MM.1S (cell line): ENCODE data around the gene GTF2IRD1.

Experiments
- DNase-seq: peaks from one replicate; pipeline ENCODE4 v3.0.0-alpha.2; 2015
- H2AFZ ChIP-seq: fragments of 300-600 bp; sonication (generic); 2 replicates; pipeline ENCODE4 v1.6.0; 2016; ENCODE audit warnings: antibody characterized with exemption, low read length
- H3F3A ChIP-seq: fragments of 300-600 bp; sonication (generic); 2 replicates; pipeline ENCODE4 v1.6.1; 2016; ENCODE audit warnings: mild to moderate bottlenecking, antibody characterized with exemption, low read length, moderate library complexity, mixed read lengths; ENCODE audit not compliant: insufficient read depth
- H3K27ac ChIP-seq: fragments of 300-600 bp; sonication (generic); 2 replicates; pipeline ENCODE4 v1.5.1; 2016; ENCODE audit warnings: mild to moderate bottlenecking, low read length
- H3K27me3 ChIP-seq: fragments of 300-600 bp; sonication (generic); replicated peaks from 2 replicates; pipeline ENCODE4 v1.6.0; 2016; ENCODE audit warnings: low read length; ENCODE audit not compliant: insufficient read depth
- H3K36me3 ChIP-seq: fragments of 300-600 bp; sonication (generic); replicated peaks from 2 replicates; pipeline ENCODE4 v1.6.1; 2016; ENCODE audit warnings: mild to moderate bottlenecking, low read length, mixed read lengths; ENCODE audit not compliant: insufficient read depth
- H3K4me1 ChIP-seq: fragments of 300-600 bp; sonication (generic); 2 replicates; pipeline ENCODE4 v1.6.1; 2016; ENCODE audit warnings: low read length, mixed read lengths
- H3K4me2 ChIP-seq: fragments of 300-600 bp; sonication (generic); 2 replicates; pipeline ENCODE4 v1.6.0; 2016; ENCODE audit warnings: low read depth, low read length
- H3K4me3 ChIP-seq: fragments of 300-600 bp; sonication (generic); 2 replicates; pipeline ENCODE4 v1.5.1; 2016; ENCODE audit warnings: low read length, mixed read lengths
- H3K79me2 ChIP-seq: fragments of 300-600 bp; sonication (generic); 2 replicates; pipeline ENCODE4 v1.6.1; 2016; ENCODE audit warnings: mixed run types, low read length, mixed read lengths
- H3K9ac ChIP-seq: fragments of 300-600 bp; sonication (generic); 2 replicates; pipeline ENCODE4 v1.6.1; 2016; ENCODE audit warnings: low read length, mixed read lengths
- H3K9me2 ChIP-seq: fragments of 300-600 bp; sonication (generic); replicated peaks from 2 replicates; pipeline ENCODE4 v1.6.1; 2016; ENCODE audit warnings: mild to moderate bottlenecking, low read length, mixed read lengths; ENCODE audit not compliant: insufficient read depth
- H3K9me3 ChIP-seq: fragments of 300-600 bp; sonication (generic); replicated peaks from 2 replicates; pipeline ENCODE4 v1.6.1; 2016; ENCODE audit warnings: mild to moderate bottlenecking, low read length, mixed read lengths; ENCODE audit not compliant: insufficient read depth
- H4K20me1 ChIP-seq: fragments of 300-600 bp; sonication (generic); 2 replicates; pipeline ENCODE4 v1.6.1; 2016; ENCODE audit warnings: mild to moderate bottlenecking, low read length, moderate library complexity, mixed read lengths; ENCODE audit not compliant: insufficient read depth
- EZH2 ChIP-seq: fragments of 300-600 bp; sonication (generic); optimal IDR thresholded peaks from 2 replicates; pipeline ENCODE3; 2017; ENCODE audit warnings: low read depth, mild to moderate bottlenecking, antibody characterized with exemption, low read length, mixed read lengths
- EZH2phosphoT487 ChIP-seq: fragments of 300-600 bp; sonication (generic); IDR thresholded peaks from 2 replicates; pipeline ENCODE4 v1.6.1; 2018; ENCODE audit warnings: antibody characterized with exemption, low read length
- TF ChIP-seq, protein P1 (sequence below): fragments of 300-600 bp; sonication (generic); IDR thresholded peaks from 2 replicates; pipeline ENCODE4 v1.5.1; 2016; ENCODE audit warnings: antibody characterized with exemption, low read length, mixed read lengths

GTF2IRD1 gene

DNA sequence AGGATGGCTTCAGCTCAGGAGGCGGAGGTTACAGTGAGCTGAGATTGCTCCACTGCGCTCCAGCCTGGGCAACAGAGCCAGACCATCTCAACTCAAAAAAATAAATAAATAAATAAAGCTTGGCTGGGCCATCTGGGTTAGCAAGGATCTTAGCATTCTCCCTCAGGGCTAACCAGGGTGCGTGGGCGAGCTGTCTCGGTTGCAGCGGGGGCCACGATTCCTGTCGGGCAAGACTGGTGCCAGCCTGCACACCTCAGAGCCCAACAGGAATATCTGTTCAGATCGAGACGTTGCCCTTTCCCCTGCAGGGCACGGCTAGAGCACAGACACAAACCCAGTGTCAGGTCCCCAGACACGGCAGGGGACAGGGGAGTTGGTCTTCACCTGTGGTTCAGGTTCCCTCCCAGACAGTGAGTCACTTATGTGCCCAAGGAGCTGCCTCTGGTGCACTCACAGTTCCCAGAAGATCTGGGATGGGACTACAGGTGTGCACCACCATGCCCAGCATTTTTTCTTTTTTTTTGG is 128.3 kb downstream of the GTF2IRD1 start:
- no peak overlapping the region for H3K4me2 ChIP-seq
- H3K27ac ChIP-seq = no peak overlapping the region

DNA sequence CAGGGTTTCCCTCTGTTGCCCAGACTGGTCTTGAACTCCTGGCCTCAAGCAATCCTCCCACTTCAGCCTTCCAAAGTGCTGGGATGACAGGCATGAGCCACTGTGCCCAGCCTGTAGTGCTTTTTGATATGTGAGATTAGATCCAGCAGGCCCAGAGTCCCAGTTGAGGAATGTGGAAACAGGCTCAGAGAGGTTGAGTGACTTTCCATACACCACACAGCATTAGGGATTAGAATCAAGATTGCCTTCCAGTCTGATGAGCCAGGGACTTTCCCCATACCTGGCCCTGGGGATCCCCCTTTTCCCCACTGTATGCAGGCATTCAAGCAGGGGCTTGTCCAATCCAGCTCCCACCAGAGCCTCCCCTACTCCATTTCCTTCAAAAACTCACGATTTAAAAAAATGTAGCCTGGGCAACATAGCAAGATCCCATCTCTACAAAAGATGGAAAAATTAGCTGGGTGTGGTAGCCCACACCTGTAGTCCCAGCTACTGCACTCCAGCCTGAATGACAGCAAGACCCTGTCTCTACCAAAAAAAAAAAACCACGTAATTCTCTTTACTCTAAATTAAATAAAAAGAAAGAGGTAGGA is 128.8 kb downstream of the GTF2IRD1 start:
- H3K9ac ChIP-seq = no peak overlapping the region
- no peaks in the 10 kb centered on the region for H3K4me1 ChIP-seq
- H4K20me1 ChIP-seq = no peaks in the 10 kb centered on the region
- no peak for DNase-seq
- H3K9me2 ChIP-seq = no peaks in the 10 kb centered on the region
- H3K27me3 ChIP-seq = no peaks in the 10 kb centered on the region
- H3K79me2 ChIP-seq = no peaks in the 10 kb centered on the region
- TF ChIP-seq, protein P1, sequence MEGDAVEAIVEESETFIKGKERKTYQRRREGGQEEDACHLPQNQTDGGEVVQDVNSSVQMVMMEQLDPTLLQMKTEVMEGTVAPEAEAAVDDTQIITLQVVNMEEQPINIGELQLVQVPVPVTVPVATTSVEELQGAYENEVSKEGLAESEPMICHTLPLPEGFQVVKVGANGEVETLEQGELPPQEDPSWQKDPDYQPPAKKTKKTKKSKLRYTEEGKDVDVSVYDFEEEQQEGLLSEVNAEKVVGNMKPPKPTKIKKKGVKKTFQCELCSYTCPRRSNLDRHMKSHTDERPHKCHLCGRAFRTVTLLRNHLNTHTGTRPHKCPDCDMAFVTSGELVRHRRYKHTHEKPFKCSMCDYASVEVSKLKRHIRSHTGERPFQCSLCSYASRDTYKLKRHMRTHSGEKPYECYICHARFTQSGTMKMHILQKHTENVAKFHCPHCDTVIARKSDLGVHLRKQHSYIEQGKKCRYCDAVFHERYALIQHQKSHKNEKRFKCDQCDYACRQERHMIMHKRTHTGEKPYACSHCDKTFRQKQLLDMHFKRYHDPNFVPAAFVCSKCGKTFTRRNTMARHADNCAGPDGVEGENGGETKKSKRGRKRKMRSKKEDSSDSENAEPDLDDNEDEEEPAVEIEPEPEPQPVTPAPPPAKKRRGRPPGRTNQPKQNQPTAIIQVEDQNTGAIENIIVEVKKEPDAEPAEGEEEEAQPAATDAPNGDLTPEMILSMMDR = no peak
- no peak for TF ChIP-seq EZH2
- TF ChIP-seq EZH2phosphoT487 = no peak
- H3F3A ChIP-seq = no peaks in the 10 kb centered on the region
- no peaks in the 10 kb centered on the region for H3K36me3 ChIP-seq
- H3K9me3 ChIP-seq = no peaks in the 10 kb centered on the region
- no peak overlapping the region for H3K4me3 ChIP-seq
- no peak overlapping the region for H2AFZ ChIP-seq
- no peak overlapping the region for H3K4me2 ChIP-seq
- no peak overlapping the region for H3K27ac ChIP-seq

More for the DNA sequence above, 128.3 kb downstream of the GTF2IRD1 start:
- H3K36me3 ChIP-seq = no peaks in the 10 kb centered on the region
- no peak for DNase-seq
- TF ChIP-seq EZH2 (no peak), EZH2phosphoT487 (no peak)
- TF ChIP-seq, protein P1 = no peak
- H3K4me3 ChIP-seq = no peak overlapping the region
- no peaks in the 10 kb centered on the region for H4K20me1 ChIP-seq
- no peaks in the 10 kb centered on the region for H3K79me2 ChIP-seq
- no peaks in the 10 kb centered on the region for H3K9me3 ChIP-seq
- no peaks in the 10 kb centered on the region for H3F3A ChIP-seq
- H3K27me3 ChIP-seq = no peaks in the 10 kb centered on the region
- no peak overlapping the region for H3K9ac ChIP-seq
- H3K9me2 ChIP-seq = no peaks in the 10 kb centered on the region
- no peak overlapping the region for H2AFZ ChIP-seq
- no peaks in the 10 kb centered on the region for H3K4me1 ChIP-seq

DNA sequence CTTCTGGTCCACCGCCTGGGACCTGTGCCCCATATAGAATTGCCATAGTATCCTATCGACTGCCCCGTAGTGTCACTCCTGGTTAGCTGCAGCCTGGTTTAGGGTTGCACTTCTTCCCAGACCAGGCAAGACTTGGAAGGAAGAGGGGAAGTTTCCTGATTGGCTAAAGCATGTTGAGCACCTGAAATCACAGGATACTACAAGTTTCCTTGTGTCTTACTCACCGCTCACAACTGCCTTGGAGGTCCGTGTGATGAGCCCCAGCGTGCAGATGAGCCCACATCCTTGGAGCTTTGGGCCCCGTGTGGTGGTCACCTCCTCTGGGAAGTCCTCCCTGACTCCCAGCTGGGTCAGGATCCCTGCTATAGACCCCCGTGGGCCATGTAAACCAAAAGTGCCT is 129.9 kb downstream of the GTF2IRD1 start:
- H2AFZ ChIP-seq = no peak overlapping the region
- H3K4me3 ChIP-seq = no peak overlapping the region
- no peaks in the 10 kb centered on the region for H4K20me1 ChIP-seq
- H3K79me2 ChIP-seq = no peaks in the 10 kb centered on the region
- H3K9me2 ChIP-seq = no peaks in the 10 kb centered on the region
- no peak overlapping the region for H3K27ac ChIP-seq
- H3K27me3 ChIP-seq = no peaks in the 10 kb centered on the region
- TF ChIP-seq, protein P1 = no peak
- TF ChIP-seq EZH2phosphoT487 = no peak
- no peak overlapping the region for H3K4me2 ChIP-seq
- H3K4me1 ChIP-seq = no peaks in the 10 kb centered on the region
- no peaks in the 10 kb centered on the region for H3F3A ChIP-seq
- H3K9me3 ChIP-seq = no peaks in the 10 kb centered on the region
- no peak overlapping the region for H3K9ac ChIP-seq
- no peaks in the 10 kb centered on the region for H3K36me3 ChIP-seq
- DNase-seq = no peak
